Gastroesophageal sphincter (tissue), 3 donors: Measurements from ENCODE around the gene TRIM29.

Experiments used
- CTCF ChIP-seq, 4 experiments: fragments of 200-600 bp in 2 of 4; fragments of 450-650 bp in 2 of 4; sonication (generic) in 1 of 4; IDR thresholded peaks; one replicate each; pipeline ENCODE4 v1.5.1; 2017 to 2019; ENCODE audit warnings: antibody characterized with exemption in 4 of 4, mild to moderate bottlenecking in 2 of 4, moderate library complexity in 2 of 4
- EP300 ChIP-seq: sonication (generic); formaldehyde crosslinking; IDR thresholded peaks from one replicate; pipeline ENCODE4 v1.6.1; 2017; ENCODE audit warnings: antibody characterized with exemption, mild to moderate bottlenecking
- POLR2A ChIP-seq, 2 donors: fragments of 450-650 bp; IDR thresholded peaks; one replicate each; pipeline ENCODE4 v1.6.1; 2017; ENCODE audit warnings: antibody characterized with exemption in 2 of 2, mild to moderate bottlenecking in 2 of 2, moderate library complexity in 1 of 2
- POLR2AphosphoS5 ChIP-seq: sonication (generic); formaldehyde crosslinking; IDR thresholded peaks from one replicate; pipeline ENCODE4 v1.6.1; 2017; ENCODE audit warnings: antibody characterized with exemption

GRCh38 chr11:120066738-120067437 lies 71.0 kb downstream of the TRIM29 start:
- TF ChIP-seq CTCF (IDR thresholded peaks at IDR 0.05) (no peak), POLR2A (IDR thresholded peaks at IDR 0.05) (no peak), EP300 (no peak), POLR2AphosphoS5 (no peak)
